Adrenal gland (tissue), 5 donors: ENCODE data around the gene NPIPA5.
"Not testable (repeated sequence)": the region's sequence is repeated elsewhere in the genome, so short reads cannot be mapped to it uniquely, and the experiment has no call there.

Experiments used
- CTCF ChIP-seq, 6 experiments: fragments of 450-650 bp in 4 of 6; fragments of 200-600 bp in 2 of 6; sonication (generic) in 1 of 6; IDR thresholded peaks; 1 replicate in 5 of 6; 2 replicates in 1 of 6; pipeline versions ENCODE4 v1.5.1 to v1.8.0; 2016 to 2021; ENCODE audit warnings: antibody characterized with exemption in 6 of 6, mild to moderate bottlenecking in 2 of 6, moderate library complexity in 1 of 6
- POLR2A ChIP-seq, 2 donors: fragments of 450-650 bp; IDR thresholded peaks; one replicate each; pipeline ENCODE4 v1.6.1; 2017; ENCODE audit warnings: antibody characterized with exemption in 2 of 2, mild to moderate bottlenecking in 2 of 2, moderate library complexity in 1 of 2
- donor health status: DM: no; HTN: no; CAD: no.

- not testable (repeated sequence) for TF ChIP-seq POLR2A, CTCF (IDR thresholded peaks at IDR 0.05)
These were observed 56.9 kb downstream of the NPIPA5 start for GRCh38 chr16:15321221-15321620.
